ENCODE results near the gene HOPX.
A peak's percentile ranks its signal among the peaks of the same experiment; 100 is the strongest.
"Not testable (repeated sequence)": the region's sequence is repeated elsewhere in the genome, so short reads cannot be mapped to it uniquely, and the experiment has no call there.

Gene HOPX, protein sequence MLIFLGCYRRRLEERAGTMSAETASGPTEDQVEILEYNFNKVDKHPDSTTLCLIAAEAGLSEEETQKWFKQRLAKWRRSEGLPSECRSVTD

DNA sequence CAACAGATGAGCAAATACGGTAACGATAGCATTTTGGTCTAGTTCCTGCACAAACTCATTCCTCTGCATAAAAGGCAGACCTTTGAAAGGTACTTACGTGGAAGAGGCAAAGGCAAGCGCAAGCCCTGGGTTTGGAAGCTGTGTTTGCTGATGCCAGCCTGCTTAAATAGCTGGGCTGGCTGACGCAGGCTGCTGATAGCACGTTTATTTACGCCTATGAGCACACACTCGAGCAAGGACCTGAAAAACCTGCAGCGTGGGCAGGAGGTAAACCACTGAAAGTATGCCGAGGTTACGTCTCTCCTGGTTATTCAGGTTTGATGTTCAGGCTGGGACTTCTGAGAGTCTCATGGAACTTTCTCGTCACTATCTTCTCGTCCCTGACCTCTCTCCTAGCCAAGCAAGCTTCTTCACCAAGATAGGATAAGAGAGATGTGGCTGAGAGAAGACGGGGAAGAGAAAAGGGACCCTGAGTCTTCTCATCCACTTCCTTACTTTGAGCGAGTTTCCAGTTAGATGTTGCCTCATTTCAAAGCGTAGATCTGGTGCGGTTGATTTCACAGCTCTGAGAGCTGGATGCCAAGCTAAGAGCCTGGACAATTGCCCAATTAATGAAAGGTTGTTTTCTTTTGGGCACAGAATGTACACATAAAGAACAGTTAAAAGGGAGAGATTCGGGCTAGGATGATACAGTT lies at the start of gene HOPX:
Gene HOPX (minus strand): TSS at position 139 of the 695 bp plus-strand sequence. CDS start 23,480 bp downstream, outside the sequence.
- DNase-seq = peak; percentile 80

DNA sequence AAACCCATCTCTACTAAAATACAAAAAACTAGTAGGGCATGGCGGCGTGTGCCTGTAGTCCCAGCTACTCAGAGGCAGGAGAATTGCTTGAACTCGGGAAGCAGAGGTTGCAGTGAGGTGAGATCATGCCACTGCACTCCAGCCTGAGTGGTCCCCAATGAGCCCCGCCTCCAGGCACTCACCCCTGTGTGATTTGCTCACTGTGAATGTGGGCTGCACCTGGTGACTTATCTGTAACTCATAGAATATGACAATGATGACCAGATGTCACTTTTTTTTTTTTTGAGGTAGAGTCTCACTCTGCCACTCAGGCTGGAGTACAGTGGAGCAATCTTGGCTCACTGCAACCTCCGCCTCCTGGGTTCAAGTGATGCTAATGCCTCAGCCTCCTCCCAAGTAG lies 49.0 kb upstream of the HOPX start:
- no peak for DNase-seq

DNA sequence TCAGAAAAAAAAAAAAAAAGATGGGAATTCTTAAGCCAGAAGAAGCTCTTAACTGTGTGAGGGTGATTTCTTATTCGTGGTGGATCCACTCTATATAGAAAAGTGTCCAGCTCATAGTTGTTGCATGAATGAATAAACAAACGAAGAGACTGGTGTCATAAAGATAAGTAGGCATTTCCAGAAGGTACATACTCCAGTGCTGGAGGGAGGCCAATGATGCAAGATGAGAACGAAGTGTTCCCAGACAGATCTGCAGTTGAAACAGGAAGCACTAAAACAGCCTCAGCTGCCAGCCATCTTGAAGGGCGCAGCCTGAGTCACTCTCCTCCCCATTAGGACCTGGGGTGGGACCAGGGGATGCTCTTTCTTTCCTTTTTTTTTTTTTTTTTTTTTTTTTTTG lies 47.4 kb upstream of the HOPX start:
- no peak for DNase-seq

DNA sequence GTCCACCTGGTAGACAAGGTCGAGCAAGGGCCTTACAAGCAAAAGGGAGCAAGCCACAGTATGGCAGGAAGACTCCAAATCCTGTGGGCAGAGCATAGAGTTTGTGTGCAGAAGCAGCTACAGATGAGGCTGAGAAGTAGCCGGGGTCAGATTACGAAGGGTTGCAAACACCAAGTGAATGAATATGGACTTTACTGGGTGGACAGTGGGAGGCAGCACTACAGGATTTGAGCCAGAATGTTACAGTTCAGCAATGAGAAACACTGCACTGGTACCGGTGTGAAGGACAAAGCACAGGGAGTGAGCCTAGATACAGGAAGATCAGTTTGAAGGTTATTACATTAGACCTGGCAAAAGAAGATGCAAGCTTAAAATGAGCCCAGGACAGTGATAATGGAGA lies 46.1 kb upstream of the HOPX start:
- no peak for DNase-seq

DNA sequence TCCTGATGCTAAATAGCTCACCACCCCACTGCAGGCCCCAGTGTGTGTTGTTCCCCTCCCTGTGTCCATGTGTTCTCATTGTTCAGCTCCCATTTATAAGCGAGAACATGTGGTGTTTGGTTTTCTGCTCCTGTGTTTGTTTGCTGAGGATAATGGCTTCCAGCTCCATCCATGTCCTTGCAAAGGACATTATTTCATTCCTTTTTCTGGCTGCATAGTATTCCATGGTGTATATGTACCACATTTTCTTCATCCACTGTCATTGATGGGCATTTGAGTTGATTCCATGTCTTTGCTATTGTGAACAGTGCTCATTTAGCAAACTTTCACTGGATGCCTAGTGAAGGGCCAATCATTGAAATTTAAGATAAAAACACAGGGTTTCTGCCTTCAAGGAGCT lies 45.5 kb upstream of the HOPX start:
- not testable (repeated sequence) for DNase-seq

DNA sequence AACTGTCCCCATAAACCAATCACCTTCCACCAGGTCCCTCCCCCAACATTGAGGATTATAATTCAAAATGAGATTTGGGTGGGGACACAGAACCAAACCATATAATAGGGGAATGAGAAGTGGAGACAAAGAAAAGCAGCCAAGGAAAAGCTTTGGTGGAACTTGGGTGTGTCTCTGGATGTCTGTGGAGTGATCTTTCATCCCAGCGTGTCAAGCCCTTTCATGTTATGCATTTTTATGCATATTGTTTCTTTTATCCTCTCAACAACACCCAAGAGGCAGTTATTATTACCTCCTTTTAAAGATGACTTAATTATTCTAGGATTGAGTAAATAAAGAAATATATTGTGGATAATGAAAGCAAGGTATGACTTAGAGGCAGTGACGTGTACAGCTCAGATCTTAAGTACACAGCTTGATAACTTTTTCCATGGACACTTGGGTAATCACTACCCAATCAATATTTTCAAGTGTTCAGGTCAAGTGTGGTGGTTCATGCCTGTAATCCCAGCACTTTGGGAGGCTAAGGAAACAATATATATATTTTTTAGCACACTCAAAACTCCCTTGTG lies 42.6 kb upstream of the HOPX start:
- no peak for DNase-seq

DNA sequence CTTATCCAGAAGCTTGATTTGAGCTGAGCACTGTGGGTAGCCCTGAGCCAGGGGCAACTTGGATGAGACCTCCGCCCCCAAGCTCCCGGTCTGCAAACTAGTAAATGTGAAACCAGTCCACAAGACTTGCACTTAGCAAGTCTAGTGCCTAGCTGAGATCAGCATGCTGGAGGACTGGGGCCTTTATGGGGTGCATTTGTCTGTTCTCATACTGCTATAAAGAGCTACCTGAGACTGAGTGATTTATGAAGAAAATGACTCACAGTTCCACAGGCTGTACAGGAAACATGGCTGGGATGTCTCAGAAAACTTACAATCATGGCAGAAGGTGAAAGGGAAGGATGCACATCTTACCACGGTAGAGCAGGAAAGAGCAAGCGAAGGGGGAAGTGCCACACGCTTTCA lies 42.1 kb upstream of the HOPX start:
- peak; percentile 62 for DNase-seq

DNA sequence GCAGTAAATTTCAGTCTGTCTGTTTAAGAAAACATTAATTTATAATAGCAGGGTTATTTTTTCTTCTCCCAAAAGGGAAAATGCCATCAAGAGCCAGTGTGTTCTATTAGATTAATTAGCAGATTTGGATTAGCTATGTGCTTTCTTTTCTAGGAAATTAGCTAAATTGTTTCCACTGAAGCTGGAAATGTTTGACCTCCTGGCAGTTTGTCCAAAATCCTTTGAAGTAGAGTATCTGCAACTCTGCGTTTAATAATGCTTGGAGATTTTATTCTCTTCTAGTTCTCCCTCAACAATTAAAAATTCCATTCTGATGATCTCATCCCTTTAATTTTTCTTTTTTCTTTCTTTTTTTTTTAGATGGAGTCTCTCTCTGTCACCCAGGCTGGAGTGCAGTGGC lies 27.1 kb upstream of the HOPX start:
- no peak for DNase-seq

DNA sequence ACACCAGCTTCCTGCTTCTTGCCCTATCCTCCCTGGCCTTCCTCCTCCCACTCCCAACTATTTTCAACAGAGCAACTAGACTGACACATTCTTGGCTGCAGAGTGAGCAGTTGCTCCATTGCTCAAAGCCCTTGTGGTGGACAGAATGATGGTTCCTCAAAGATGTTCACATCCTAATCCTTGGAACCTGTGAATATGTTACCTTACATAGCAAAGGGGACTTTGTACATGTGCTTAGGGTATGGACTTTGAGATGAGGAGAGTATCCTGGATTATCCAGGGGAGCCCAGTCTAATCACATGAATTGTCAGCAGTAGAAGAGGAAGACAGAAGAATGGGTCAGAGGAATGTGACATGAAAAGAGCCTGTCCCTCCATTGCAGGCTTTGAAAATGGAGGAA lies 24.9 kb upstream of the HOPX start:
- no peak for DNase-seq

DNA sequence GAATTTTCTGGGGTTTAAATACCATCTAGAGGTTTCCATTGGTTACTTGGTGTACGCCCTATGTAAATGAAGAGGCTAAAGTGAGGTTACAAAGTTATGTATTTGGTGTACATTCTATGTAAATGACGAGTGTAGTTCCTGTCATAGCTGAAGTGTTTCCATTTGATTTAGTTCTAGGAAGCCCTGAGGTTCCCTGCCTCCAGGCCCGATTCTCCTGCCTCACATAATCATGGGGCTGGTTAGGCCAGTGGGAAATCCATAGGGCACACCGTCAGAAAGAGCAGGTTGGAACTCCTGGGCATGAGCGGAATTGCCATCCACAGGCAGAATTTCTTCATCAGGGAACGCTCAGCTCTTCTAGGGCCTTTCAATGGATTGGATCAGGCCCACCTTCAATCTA lies 24.2 kb upstream of the HOPX start:
- no peak for DNase-seq

DNA sequence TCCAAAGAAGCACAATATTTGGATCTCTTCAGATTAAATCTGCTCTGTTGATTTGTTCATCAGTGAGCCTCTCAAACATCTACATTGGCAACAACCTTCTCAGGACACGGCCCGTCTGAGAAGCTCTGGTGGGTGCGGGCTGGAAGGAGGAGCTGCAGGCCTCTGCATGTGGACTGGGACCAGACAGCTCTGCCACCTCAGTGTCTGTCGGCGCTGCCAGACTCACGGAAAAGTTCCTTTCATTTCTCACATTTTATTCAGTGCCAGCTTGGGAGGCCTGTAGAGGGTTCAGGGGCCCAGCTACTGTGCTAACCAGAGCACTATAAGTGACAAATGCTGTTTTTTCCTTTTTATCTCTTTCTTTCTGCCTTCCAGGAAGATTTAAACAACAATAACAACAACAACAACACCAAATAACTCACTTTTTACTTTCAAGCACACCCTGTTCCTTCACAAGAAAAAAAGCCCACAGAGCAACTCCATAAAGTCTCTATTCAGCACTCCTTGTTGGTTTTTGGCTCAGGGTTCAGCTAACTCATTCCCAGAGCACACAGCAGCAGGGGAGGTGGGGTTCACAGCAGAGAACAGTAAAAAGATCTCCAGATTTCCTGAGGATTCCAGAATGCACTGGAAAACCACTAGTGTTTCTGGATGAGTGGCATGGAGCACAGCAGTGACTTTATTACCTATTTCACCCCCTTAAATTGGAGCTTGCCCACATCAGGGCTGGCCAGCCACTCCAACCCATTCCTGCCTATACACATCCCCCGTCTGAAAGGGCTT lies 23.2 kb upstream of the HOPX start:
- no peak for DNase-seq

DNA sequence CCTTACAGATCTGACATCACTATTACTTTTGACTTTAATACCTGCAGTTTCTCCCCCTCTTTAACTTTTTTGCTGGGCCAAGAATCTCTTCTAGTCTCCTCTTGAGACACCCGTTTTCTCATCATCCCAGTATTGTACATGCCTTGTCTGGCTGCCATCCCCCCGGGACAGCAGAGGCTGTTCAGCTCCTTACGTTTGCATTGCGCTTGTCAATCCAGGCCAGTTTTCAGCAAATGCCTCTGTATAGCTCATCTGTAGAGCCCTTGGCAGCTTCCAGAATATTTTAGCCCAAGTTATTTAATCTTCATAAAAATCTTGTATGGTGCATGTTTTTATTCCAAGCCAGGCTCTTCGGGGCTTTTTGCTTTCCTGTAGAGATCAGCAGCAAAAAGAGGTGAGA lies 22.3 kb upstream of the HOPX start:
- no peak for DNase-seq

DNA sequence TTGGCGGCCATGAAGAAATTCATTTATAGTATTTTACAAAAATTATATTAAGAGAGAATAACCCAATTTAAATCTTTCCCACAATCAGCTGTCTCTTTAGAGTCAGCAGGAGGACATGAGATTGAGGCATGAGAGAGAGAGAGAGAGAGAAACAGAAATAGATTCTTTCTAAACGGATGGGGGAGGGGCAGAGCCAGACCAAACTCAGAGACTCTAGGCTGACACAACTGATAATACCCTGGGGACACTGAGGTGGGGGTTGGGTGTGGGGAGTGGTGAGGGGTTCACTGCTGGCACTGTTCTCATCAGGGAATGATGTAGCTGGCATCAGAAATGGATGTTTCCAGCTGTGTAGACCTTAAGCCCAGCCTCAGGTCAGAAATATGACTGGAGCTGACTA lies 20.5 kb upstream of the HOPX start:
- DNase-seq = no peak

DNA sequence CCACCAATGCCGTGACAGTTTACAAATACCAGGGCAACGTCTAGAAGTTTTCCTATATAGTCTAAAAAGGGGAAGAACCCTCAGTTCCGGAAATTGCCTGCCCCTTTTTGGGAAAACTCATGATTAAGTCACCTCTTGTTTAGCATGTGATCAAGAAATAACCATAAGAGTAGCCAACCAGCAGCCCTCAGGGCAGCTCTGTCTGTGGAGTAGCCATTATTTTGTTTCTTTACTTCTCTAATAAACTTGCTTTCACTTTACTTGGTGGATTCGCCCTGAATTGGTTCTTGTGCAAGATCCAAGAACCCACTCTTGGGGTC lies 20.0 kb upstream of the HOPX start:
- no peak for DNase-seq

DNA sequence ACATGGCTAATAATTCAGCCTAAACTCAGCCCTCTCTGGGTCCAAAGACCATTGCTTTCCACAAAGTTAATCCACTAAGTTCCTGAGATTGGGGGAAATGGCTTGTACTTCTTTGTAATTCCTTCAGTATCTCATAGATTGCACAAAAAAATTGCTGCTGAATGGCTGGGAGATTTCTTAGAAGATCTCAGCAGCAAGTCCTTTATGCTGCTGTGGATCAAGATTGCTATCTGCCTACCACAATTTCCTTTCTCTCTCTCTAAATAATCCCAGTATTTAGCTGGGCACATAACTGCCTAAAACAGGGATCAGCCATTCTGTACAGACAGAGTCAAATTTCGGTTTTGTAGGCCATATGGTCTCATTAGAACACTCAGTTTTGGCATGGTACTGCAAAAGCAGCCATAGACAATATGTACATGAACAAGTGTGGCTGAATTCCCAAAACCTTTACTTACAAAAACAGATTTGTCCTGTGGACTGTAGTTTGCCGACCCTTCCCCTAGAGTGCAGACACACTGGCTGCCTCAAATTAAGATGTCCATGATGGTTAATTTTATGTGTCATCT lies 18.5 kb upstream of the HOPX start:
- DNase-seq = no peak

DNA sequence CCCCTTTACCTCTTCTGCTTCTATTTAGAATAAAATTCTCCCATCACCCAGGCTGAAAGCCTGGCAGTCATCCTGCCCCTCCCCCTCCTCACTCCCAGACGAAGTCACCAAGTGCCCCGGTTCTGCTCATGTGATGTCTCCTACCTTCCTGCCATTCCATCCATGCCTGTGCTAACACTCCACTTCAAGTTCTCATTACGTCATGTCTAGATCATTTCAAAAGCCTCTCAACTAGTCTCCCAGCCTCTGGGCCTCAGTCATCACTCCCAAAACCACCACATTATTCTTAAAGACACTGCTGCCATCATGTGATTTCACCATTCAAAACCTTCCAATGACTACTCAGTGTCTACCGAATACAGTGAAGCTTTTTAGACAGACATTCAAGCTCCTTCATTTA lies 17.2 kb upstream of the HOPX start:
- no peak for DNase-seq

DNA sequence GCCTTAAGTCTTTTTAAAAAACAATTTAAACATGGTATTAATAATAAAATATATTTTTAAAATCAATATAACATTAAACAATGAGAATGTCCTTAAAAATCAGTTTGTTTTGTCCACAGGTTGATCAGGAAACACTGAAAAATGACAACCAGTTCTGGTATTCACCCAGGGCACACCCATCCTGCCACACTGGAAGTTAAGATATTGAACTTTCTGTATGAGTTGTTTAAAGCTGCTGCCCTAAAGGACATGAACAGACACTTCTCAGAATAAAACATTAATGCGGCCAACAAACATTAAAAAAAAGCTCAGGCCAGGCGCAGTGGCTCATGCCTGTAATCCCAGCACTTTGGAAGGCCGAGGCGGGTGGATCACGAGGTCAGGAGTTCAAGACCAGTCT lies 15.0 kb upstream of the HOPX start:
- no peak for DNase-seq

DNA sequence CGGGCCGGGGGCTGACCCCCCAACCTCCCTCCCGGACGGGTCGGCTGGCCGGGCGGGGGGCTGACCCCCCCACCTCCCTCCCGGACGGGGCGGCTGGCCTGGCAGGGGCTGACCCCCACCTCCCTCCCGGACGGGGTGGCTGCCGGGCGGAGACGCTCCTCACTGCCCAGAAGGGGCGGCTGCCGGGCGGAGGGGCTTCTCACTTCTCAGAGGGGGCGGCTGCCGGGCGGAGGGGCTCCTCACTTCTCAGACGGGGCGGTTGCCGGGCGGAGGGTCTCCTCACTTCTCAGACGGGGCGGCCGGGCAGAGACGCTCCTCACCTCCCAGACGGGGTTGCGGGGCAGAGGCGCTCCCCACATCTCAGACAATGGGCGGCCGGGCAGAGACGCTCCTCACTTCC lies 12.4 kb upstream of the HOPX start:
- DNase-seq = not testable (repeated sequence)

DNA sequence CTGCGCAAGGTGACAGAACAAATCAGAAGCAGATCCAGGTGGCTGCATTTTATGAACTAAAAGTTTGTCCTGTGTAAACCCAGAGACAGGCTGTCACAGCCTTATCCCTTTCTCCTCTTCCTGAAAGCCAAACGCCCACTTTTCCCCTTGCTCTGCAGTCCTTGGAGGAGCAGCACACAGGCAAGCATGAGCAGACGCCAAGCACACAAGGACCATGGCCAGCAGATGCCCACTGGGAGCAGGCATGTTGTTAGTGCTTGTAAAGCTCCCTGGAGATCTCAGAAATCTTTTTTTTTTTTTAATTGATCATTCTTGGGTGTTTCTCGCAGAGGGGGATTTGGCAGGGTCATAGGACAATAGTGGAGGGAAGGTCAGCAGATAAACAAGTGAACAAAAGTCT lies 11.5 kb upstream of the HOPX start:
- no peak for DNase-seq

DNA sequence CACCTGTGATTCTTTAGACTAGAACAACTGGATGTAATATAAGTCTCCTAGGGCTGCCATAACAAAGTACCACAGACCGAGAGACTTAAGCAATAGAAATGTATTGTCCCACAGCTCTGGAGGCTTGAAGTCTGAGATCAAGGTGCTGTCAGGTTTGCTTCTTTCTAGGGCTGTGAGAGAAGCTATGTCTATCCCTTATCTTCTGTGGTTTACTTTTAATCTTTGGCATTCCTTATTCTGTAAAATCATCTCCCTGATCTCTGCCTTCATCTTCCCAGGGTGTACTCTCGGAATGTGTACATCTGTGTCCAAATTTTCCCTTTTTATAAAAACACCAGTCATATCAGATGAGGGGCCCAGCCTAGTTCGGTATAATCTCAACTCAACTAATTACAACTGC lies 10.3 kb upstream of the HOPX start:
- DNase-seq = no peak

DNA sequence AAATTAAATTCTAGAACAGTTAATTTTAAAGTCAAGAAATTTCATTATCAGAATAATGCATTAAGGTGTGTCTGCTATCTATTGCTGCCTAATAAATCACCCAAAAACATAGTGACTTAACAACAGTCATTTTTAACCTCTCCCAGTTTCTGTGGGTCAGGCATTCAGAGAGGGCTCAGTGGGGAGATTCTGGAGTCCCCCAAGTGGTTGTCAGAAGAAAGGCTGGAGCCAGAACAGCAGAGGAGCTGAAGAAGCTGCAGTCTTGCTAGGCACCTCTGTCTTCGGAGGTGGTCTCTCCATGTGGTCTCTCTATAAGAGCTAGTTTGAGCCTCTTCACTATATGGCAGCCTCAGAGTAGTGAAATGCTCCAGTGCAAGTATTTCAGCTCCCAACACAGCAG lies 9.3 kb upstream of the HOPX start:
- DNase-seq = no peak

DNA sequence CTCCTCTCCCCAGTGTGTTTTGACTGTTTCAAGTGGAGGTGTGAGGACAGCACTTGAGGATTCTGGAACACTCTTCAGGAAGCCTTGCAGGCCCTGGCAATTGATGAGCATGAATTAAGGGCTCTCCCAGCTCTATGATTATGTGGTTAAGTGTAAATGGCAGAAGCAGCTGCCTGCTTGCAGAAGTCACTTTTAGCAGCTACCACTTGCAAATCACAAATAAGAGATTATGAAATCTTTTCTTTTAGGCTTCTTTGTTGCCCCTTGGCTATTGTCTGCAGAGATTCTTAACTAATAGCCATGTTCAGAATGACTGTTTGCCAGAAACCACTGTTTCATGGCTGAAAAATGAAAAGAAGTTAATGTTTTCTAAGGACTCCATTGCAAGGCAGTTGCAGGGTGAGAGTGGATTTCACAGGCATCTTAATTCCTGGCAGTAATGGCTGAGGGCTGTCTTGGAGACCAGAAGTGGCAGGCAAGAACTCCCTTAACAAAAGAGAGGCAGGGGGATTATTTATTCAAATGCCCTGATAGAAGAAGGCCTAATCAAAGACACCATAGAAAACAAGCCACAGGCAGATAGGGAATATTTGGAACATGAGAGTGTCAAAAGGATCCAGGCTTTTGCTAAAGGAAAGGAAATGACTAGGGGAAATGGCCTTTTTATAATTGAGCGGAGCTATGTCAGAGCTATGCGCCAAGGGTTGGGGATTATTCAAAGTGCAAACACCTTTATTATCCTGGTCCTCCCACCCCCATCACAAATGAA lies 8.3 kb upstream of the HOPX start:
- DNase-seq = no peak

DNA sequence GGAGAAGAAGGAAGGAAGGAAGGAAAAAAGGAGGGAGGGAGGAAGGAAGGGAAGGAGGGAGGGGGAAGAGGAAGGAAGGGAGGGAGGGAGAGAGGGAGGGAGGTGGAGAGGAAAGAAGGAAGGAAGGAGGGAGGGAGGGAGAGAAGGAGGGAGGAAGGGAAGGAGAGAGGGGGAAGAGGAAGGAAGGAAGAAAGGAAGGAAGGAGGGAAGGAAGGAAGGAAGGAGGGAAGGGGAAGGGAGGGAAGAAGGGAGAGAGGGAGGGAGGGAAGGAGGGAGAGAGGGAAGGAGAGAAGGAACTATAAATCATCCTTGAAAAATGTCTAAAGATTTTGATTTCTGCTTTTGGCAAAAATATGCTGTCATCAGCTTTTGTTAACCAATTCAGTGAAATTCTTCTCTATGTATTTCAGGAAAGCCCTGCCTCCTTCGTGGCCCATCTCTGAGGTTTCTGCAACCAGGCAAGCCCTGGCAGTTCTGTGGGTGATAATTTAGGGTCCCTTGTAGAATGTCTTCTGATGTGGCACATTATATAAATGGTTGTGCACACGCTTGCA lies 7.1 kb upstream of the HOPX start:
- DNase-seq = no peak

Measured in stimulated activated CD4-positive, alpha-beta T cell treated with anti-CD3 and anti-CD28 coated beads, Interleukin-15, amount 100 ng/mL, for 24 hours (primary cell).